ENCODE measurements around the gene NPHP4. TPM values are rescaled to one million over a fixed set of nuclear protein-coding genes. Genes with fewer than 3 reads are reported as not detected.

NPHP4 gene
- polyA plus RNA-seq, 1 donor from 2014 or later: 0.71 TPM

- H3K36me3 Mint-ChIP-seq: no peaks in the 10 kb centered on the region
- no peaks in the 10 kb centered on the region for H3K9me3 Mint-ChIP-seq
- H3K4me1 Mint-ChIP-seq: peaks cover 4 to 14% (median 5%) of the 10 kb centered on the region in 3 donors
- H3K27me3 Mint-ChIP-seq: no peaks in the 10 kb centered on the region
- H3K4me3 Mint-ChIP-seq: peak overlapping the region in 1 of 4 donors; percentile 45
- peak overlapping the region in 1 of 3 donors; percentile 91 for H3K27ac Mint-ChIP-seq
Measured at GRCh38 chr1:6012529-6013318, 20.5 kb upstream of the NPHP4 start.

GRCh38 chr1:6011946-6012258 is 19.7 kb upstream of the NPHP4 start:
- no peak overlapping the region for H3K27ac Mint-ChIP-seq
- no peaks in the 10 kb centered on the region for H3K36me3 Mint-ChIP-seq
- no peaks in the 10 kb centered on the region for H3K27me3 Mint-ChIP-seq
- no peak overlapping the region for H3K4me3 Mint-ChIP-seq
- H3K4me1 Mint-ChIP-seq: peaks cover 4 to 12% (median 5%) of the 10 kb centered on the region in 3 donors
- no peaks in the 10 kb centered on the region for H3K9me3 Mint-ChIP-seq

DNA sequence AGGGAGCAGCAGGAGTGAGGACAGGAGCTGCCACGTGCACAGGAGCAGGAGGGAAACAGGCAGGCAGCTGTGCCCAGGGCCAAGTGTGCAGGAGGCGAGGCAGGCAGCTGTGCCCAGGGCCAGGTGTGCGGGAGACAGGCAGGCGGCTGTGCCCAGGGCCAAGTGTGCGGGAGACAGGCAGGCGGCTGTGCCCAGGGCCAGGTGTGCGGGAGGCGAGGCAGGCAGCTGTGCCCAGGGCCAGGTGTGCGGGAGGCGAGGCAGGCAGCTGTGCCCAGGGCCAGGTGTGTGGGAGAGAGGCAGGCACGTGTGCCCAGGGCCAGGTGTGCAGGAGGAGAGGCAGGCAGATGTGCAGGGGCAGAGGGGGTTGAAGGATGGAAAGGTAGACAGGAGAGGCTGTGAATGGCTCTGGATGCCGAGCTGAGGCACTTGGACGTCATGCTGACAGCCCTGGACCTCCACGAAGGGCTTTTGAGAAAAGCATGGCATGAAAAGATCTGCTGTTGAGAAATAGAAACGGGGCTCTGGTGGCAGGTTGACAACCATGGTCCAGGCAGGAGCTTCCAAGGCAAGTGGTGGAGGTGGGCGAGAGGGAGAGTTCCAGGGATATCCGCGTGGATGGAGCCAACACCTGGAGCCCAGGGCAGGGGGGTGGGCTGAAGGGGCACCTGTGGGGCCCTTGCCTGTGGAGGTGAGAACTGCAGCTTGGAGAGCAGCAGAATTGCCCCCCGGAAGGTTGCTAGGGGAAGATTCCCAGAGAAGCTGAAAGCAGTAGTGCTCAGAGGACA is 19.1 kb upstream of the NPHP4 start:
- no peaks in the 10 kb centered on the region for H3K27me3 Mint-ChIP-seq
- no peaks in the 10 kb centered on the region for H3K36me3 Mint-ChIP-seq
- no peaks in the 10 kb centered on the region for H3K9me3 Mint-ChIP-seq
- peaks cover 4 to 12% (median 5%) of the 10 kb centered on the region in 3 donors for H3K4me1 Mint-ChIP-seq
- H3K27ac Mint-ChIP-seq: peak overlapping the region in 1 of 3 donors; percentile 63
- peak overlapping the region in 1 of 4 donors; percentile 72 for H3K4me3 Mint-ChIP-seq

GRCh38 chr1:6010554-6010953 is 18.3 kb upstream of the NPHP4 start:
- Mint-ChIP-seq H3K36me3 (no peaks in the 10 kb centered on the region), H3K4me3 (no peak overlapping the region), H3K27ac (peak overlapping the region in 1 of 3 donors; percentile 63), H3K4me1 (peaks cover 4 to 12% (median 5%) of the 10 kb centered on the region in 3 donors), H3K27me3 (no peaks in the 10 kb centered on the region), H3K9me3 (no peaks in the 10 kb centered on the region)

DNA sequence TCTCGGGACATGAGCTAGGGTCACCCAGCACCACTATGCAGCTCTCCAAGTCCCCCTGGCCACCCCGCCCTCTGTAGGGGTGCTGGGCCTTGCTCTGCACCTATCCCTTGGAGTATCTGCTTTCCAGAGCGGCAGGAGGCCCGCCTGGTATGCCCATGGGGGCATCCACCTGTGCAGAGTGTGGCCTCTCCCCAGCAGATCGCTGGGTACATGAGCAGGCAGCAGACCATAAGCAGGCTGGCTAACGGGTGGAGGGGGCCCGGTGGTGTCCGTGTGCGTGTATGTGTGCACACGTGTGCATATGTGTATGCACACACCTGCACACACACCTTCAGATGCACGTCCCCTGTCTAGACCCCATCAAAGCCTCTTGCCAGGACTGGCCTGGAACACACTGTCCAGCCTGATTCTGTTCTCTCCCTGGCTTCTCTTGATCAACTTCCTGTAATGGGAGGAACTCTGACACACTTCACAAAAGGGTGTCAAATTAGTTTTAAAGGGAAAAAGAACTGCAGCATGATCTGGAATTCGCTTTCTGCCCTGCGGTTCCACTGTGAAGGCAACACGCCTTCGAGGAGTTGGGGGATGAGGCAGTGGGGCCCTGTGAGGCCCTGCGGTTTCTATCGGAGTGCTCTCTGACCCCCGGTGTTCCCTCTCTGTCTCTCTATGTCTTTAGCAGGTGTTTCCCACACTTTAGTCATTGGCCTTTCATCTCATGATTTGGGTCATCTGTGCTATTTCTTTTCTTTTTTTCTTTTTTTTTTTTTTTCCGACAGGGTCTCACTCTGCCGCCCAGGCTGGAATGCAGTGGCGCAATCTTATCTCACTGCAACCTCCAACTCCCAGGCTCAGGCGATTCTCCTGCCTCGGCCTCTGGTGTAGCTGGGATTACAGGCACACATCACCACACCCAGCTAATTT is 17.2 kb upstream of the NPHP4 start:
- Mint-ChIP-seq H3K4me3 (no peak overlapping the region), H3K36me3 (no peaks in the 10 kb centered on the region), H3K4me1 (peaks cover 4 to 12% (median 4%) of the 10 kb centered on the region in 3 donors), H3K9me3 (no peaks in the 10 kb centered on the region), H3K27ac (no peak overlapping the region), H3K27me3 (no peaks in the 10 kb centered on the region)

- Mint-ChIP-seq H3K27ac (no peak overlapping the region), H3K4me1 (peaks cover 0 to 9% (median 4%) of the 10 kb centered on the region in 3 donors), H3K9me3 (no peaks in the 10 kb centered on the region), H3K4me3 (no peak overlapping the region), H3K36me3 (no peaks in the 10 kb centered on the region), H3K27me3 (no peaks in the 10 kb centered on the region)
Measured at GRCh38 chr1:6008696-6009095, 16.5 kb upstream of the NPHP4 start.

DNA sequence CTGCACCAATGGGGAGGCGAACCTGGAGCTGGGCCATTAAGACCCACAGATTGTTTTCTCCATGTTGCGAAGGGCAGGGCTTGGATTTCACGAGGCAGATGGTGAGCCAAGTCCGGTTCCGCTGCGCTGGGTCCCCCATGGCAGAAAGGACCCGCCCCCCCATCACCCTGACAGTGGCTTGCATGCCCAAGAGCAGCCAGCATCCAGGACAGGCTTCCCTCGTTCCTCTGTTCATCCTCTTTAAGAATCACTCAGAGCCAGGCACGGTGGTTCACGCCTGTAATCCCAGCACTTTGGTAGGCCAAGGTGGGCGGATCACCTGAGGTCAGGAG is 15.8 kb upstream of the NPHP4 start:
- Mint-ChIP-seq H3K9me3 (no peaks in the 10 kb centered on the region), H3K36me3 (no peaks in the 10 kb centered on the region), H3K4me3 (no peak overlapping the region), H3K27me3 (no peaks in the 10 kb centered on the region), H3K27ac (no peak overlapping the region), H3K4me1 (peaks cover 0 to 8% (median 2%) of the 10 kb centered on the region in 3 donors)

DNA sequence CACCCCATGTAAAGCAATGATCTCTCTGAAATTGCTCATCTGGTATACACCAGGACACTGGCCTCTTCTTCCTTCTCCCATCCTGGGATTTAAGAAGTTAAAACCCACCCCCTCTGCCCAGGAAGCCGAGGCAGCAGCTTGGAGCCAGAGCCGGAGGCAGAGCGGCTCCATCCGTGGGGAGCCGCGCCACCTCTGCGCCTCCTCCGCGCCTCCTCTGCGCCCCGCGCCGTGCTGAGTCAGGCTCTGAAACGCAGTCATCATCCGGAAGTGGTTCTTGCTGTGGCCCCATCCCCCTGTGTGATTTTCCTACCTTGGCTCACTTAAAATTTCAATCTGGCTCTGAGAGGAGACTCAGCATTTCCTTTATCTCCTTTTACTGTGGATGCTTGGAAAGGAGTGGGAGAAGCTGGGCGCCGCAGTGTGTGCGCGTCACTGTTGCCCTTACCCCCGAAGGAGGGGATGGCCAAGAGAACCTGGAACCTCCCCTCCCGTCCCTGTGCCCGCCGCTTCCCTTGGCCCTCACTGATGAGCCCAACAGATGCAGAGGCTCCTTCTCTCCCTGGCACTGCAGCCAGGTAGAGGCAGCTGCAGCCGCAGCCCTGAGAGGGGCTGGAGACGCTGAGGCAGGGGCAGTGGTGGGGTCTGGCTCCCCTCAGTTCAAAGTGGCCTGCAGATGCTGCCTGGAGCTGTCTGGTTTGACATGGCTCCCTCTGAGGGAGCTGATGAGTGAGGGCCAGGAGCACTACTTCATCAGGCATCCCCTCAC is 15.3 kb upstream of the NPHP4 start:
- peaks cover 0 to 3% (median 0%) of the 10 kb centered on the region in 3 donors for H3K4me1 Mint-ChIP-seq
- H3K36me3 Mint-ChIP-seq: no peaks in the 10 kb centered on the region
- H3K4me3 Mint-ChIP-seq: no peak overlapping the region
- no peak overlapping the region for H3K27ac Mint-ChIP-seq
- no peaks in the 10 kb centered on the region for H3K9me3 Mint-ChIP-seq
- H3K27me3 Mint-ChIP-seq: no peaks in the 10 kb centered on the region

DNA sequence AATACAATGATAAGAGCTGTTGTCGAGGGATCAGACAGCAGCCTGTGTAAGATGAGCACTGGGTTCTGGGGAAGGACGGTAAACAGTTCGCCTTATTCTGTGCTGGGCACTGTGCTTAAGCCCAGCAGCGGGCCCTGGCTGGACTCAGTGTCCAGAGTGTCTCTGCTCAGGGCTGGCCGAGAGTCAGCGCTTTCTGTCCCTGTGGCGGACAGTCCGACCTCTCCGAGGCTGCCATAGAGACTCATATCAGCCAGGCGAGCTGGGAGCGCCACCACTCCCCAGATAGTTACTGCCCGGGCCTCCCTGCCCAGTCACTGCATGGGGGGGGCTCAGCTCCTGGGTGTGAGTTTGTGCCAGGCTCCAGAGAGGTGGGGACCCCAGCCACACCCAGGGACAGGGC is 14.7 kb upstream of the NPHP4 start:
- no peak overlapping the region for H3K27ac Mint-ChIP-seq
- H3K27me3 Mint-ChIP-seq: no peaks in the 10 kb centered on the region
- peaks cover 0 to 3% (median 0%) of the 10 kb centered on the region in 3 donors for H3K4me1 Mint-ChIP-seq
- no peak overlapping the region for H3K4me3 Mint-ChIP-seq
- H3K9me3 Mint-ChIP-seq: no peaks in the 10 kb centered on the region
- no peaks in the 10 kb centered on the region for H3K36me3 Mint-ChIP-seq

- Mint-ChIP-seq H3K9me3 (no peaks in the 10 kb centered on the region), H3K27ac (no peak overlapping the region), H3K4me1 (peaks cover 0 to 4% (median 0%) of the 10 kb centered on the region in 3 donors), H3K27me3 (no peaks in the 10 kb centered on the region), H3K36me3 (no peaks in the 10 kb centered on the region), H3K4me3 (no peak overlapping the region)
Measured at GRCh38 chr1:6005276-6005917, 13.2 kb upstream of the NPHP4 start.

DNA sequence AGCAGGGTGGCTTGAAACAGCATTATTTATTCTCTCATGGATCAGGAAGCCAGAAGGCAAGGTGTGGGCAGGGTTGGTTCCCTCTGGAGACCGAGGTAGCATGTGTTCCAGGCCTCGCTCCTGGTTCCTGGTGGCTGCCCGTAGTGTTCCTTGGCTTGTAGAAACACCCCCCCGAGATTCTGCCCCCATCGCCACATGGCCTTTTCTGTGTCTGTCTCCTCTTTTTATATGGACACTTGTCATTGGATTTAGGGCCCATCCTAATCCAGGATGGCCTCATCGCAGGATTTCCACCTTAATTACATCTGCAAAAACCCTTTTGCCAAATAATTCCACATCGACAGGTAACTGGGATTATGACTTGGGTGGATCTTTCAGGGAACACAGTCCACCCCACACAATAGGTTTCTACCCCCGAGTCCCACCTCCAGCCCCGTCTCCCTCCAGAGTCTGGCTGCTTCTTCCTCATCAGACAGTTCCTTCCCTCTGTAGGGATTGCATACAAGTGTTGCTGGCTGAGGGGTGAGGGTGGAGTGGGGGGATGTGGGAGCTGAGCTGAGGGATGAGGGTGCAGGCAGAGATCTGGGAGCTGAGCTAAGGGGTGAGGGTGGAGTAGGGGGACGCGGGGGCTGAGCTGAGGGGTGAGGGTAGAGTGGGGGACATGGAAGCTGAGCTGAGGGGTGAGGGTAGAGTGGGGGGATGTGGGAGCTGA is 12.3 kb upstream of the NPHP4 start:
- peaks cover 0 to 4% (median 0%) of the 10 kb centered on the region in 3 donors for H3K4me1 Mint-ChIP-seq
- H3K4me3 Mint-ChIP-seq: no peak overlapping the region
- no peak overlapping the region for H3K27ac Mint-ChIP-seq
- H3K27me3 Mint-ChIP-seq: no peaks in the 10 kb centered on the region
- H3K36me3 Mint-ChIP-seq: no peaks in the 10 kb centered on the region
- H3K9me3 Mint-ChIP-seq: no peaks in the 10 kb centered on the region

DNA sequence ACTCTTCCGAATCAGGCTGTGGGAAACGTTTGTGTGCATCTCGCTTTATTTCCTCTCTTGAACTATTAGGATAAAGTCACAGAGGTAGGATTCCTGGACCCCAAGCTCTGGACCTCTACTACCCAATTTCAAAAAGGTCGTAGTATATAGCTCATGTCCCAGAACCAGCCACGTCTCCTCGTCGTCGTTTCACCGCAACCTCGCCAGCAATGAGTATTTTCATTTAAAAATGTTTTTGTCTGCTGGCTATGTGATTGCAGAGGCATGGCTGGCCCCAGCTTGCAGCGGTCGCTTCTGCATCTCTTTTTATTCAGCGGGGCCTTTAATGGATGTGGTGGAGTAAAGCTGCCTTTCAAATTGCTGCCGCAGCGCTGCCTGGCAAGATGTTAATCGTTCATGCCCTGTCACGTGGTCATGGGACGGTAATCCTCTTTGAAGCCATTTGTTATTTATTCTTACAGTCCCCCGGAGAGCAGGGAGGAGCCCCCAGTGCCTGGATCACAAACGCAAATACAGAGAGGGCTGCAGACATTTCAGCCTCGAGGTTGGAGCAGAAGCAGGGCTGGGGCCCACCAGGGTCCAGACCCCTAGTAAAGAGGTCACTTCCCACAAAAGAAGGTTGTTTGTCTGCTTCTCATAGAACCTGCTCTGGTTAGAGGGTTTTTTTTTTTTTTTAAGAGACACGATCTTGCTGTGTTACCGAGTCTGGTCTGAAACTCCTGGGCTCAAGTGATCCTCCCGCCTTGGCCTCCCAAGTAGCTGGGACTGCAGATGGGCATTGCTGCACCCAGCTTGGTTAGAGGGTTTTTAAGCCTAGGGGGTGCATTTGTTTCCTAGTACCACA is 11.6 kb upstream of the NPHP4 start:
- H3K27ac Mint-ChIP-seq: no peak overlapping the region
- H3K27me3 Mint-ChIP-seq: no peaks in the 10 kb centered on the region
- H3K4me3 Mint-ChIP-seq: no peak overlapping the region
- H3K4me1 Mint-ChIP-seq: peaks cover 0 to 2% (median 0%) of the 10 kb centered on the region in 3 donors
- no peaks in the 10 kb centered on the region for H3K9me3 Mint-ChIP-seq
- no peaks in the 10 kb centered on the region for H3K36me3 Mint-ChIP-seq

Measured in IgD-negative memory B cell (primary cell).